ENCODE data around the gene C15orf39.
"Not testable (repeated sequence)": the region's sequence is repeated elsewhere in the genome, so short reads cannot be mapped to it uniquely, and the experiment has no call there.

Gene C15orf39

GRCh38 chr15:75201616-75202250 lies at the start of gene C15orf39:
TSS of gene C15orf39 (plus strand) at chr15:75201882. CDS start at chr15:75206049, 4,167 bp downstream.
- no peak for FAIRE-seq

- FAIRE-seq = no peak
These were observed 49.2 kb upstream of the C15orf39 start for GRCh38 chr15:75152382-75153079.

GRCh38 chr15:75153087-75153486 lies 48.6 kb upstream of the C15orf39 start:
- no peak for FAIRE-seq

- FAIRE-seq = no peak
These were observed 48.0 kb upstream of the C15orf39 start for GRCh38 chr15:75153565-75154276.

- FAIRE-seq = no peak
These were observed 47.1 kb upstream of the C15orf39 start for GRCh38 chr15:75154461-75155062.

- no peak for FAIRE-seq
These were observed 45.1 kb upstream of the C15orf39 start for GRCh38 chr15:75156326-75157215.

GRCh38 chr15:75158402-75158801 lies 43.3 kb upstream of the C15orf39 start:
- FAIRE-seq = no peak

GRCh38 chr15:75159244-75159643 lies 42.4 kb upstream of the C15orf39 start:
- no peak for FAIRE-seq

GRCh38 chr15:75161106-75161916 lies 40.4 kb upstream of the C15orf39 start:
- no peak for FAIRE-seq

GRCh38 chr15:75161917-75162414 lies 39.7 kb upstream of the C15orf39 start:
- no peak for FAIRE-seq

- no peak for FAIRE-seq
These were observed 38.5 kb upstream of the C15orf39 start for GRCh38 chr15:75163150-75163564.

GRCh38 chr15:75164625-75165350 lies 36.9 kb upstream of the C15orf39 start:
- FAIRE-seq = no peak

- not testable (repeated sequence) for FAIRE-seq
These were observed 35.1 kb upstream of the C15orf39 start for GRCh38 chr15:75166489-75167063.

- FAIRE-seq = no peak
These were observed 33.9 kb upstream of the C15orf39 start for GRCh38 chr15:75167588-75168350.

- no peak for FAIRE-seq
These were observed 33.3 kb upstream of the C15orf39 start for GRCh38 chr15:75168374-75168773.

- no peak for FAIRE-seq
These were observed 31.5 kb upstream of the C15orf39 start for GRCh38 chr15:75170203-75170602.

GRCh38 chr15:75170711-75171341 lies 30.9 kb upstream of the C15orf39 start:
- no peak for FAIRE-seq

GRCh38 chr15:75171408-75171807 lies 30.3 kb upstream of the C15orf39 start:
- FAIRE-seq = no peak

All from colon (tissue), 2 donors.